ENCODE measurements around the gene LGI2.
"Not testable (repeated sequence)": the region's sequence is repeated elsewhere in the genome, so short reads cannot be mapped to it uniquely, and the experiment has no call there.

LGI2 gene

DNA sequence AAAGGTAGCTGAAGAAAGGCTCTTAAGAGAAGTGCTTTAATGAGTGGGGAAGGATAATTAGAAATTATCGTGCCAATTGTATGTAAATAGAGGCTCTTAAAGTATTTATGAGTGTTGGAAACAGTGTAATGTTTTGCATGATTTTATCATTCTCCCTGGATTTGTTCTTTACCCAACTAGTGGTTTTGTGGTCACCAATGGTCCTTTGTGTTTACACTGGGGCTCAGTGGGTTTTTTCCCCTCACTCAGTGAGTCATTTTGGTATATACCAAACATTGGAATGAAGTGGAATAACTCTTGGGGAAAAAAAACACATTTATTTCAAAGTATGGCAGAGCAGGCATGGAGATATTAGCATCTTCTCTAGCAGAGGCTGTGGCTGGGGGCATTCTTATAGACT lies 20.8 kb upstream of the LGI2 start:
- DNase-seq (ENCODE audit: low read depth in 2 of 2, low spot score in 1 of 2): no peak

DNA sequence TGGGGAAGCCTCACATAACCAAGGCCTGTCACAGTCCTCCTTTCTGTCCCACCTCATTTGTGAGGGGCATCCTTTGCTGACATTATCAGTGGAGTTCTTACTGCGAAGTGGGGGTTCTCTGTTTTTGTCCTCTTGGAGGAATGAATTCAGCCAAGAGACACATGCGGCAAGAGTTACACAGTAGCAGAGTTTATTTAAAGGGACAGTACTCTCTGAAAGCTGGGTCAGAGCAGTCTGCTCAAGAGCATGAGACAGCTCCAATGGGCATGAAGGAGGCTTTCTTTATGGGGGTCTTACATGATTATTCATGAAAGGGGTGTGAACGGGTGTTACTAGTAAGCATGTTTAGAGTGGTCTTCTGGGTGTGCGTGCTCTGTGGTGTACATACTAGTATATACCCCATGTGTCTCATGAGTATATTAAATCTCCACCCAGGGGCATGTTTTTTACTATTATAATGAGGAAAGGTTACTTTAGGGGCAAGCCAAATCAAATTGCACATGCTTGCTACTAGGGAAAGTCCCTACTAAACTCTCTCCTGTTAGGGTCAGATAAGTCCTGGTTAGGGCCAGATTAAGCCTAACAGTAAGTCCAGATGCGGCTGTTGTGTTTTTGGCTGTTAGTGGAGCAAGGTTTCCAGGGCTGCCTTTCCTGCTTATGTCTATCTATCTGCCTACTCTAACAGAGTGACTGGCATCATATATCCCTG lies 19.8 kb upstream of the LGI2 start:
- no peak for DNase-seq (ENCODE audit: low read depth in 2 of 2, low spot score in 1 of 2)

DNA sequence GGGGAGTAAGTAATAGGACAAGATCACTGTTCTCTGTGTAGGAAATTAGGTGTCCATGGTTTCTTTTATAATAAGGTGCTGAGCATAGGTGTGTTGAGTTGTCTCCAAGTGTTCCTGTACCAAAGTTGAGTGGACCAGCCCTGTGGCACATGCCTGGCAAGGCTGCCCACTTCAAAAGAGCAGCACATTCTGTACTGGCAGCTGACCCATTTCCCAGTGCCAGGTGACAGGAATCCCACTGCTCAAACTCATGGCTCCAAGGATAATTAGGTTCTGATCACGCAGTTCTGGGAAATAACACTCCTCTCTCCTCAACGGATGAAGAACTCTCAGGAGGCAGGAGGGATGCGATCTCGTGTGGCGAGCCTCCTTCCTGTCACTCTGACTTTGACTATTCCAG lies 12.8 kb upstream of the LGI2 start:
- DNase-seq (ENCODE audit: low read depth in 2 of 2, low spot score in 1 of 2): no peak

DNA sequence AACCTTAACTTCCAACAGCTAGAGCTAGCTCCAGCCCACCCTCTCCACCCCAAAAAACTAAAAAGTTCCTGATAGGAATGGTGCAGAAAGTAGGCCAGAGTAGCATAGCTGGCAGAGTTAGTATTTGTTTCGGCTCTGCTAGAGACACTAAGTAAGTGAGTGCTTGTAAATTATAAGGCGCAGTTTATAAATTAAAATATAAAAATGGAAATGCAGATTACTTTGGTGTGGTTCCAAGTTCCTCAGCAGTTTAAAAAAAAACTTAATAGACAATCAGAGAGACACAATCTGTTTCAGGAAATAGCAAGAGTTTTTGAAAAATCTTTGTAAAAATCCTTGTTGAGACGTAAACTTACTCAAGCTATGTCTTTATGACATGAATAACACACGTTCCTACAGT lies 2.8 kb upstream of the LGI2 start:
- DNase-seq (ENCODE audit: low read depth in 2 of 2, low spot score in 1 of 2): no peak

GRCh38 chr4:25032126-25032525 lies 1.4 kb upstream of the LGI2 start:
- DNase-seq (ENCODE audit: low read depth in 2 of 2, low spot score in 1 of 2): no peak

DNA sequence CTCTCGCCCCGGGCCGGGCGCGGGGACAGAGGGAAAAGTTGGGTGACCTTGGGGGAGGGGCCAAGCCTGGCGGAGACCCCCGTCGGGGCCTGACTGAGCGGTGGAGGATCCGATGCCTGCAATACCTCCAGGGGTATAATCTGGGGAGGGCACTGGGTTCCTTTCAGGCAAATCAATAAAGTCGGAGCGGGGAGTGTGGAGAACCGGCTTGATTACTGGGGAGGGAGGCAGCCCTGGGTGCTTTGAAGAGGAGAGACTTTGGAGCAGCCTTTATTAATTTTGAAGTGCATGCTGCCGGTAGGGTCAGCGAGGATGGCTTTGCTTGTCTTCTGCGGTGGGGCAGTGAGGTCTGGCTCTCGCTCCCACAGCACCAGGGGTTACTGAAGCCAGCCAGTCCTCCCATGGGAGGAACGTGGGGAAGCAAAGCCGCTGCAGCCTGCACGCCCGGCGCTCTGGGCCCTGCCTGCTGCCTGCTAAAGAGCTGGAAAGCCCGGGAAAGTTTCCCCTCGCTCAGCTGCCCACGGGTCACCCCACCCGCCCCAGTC lies 403 bp upstream of the LGI2 start:
- no peak for DNase-seq (ENCODE audit: low read depth in 2 of 2, low spot score in 1 of 2)

GRCh38 chr4:25029479-25030276 lies 1.1 kb downstream of the LGI2 start:
- DNase-seq (ENCODE audit: low read depth in 2 of 2, low spot score in 1 of 2): no peak

DNA sequence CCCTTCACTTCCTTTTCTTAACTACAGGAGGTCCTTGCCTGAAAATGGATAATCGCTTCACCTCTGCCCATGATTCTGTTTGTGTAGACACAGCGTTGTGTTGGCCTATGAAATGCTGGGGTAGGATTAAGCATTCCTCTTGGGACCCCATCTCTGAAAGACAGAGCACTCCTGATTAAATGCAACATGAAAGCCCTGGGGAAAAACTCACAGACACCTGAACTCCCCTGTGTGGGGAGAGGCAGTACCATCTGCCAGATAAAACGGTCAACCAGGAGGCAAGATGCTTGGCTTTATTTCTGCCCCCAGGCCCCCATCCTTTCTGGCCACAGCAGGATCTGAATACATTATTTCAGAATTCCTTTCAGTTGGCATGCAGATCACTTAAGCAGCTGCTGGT lies 1.9 kb downstream of the LGI2 start:
- DNase-seq (ENCODE audit: low read depth in 2 of 2, low spot score in 1 of 2): no peak

DNA sequence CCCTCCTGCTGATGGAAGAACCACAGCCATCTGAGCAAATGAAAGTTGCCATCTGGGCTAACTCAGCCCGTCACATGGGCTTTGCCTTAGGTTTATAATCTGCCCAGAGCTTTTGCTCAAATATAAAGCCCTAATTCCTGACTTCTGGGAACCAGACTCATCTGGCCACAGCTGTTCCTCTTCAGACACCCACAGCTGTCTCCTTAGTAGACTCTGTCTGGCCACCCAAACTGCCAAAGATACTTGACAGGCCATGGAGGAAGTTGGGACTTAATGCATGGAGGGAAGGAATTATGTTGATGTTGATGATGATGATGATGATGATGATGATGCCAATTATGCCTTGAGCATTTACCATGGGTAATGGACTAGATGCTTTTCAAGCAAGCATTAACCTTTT lies 8.0 kb downstream of the LGI2 start:
- DNase-seq (ENCODE audit: low read depth in 2 of 2, low spot score in 1 of 2): no peak

- DNase-seq (ENCODE audit: low read depth in 2 of 2, low spot score in 1 of 2): no peak
These were observed 9.5 kb downstream of the LGI2 start for GRCh38 chr4:25021216-25021615.

DNA sequence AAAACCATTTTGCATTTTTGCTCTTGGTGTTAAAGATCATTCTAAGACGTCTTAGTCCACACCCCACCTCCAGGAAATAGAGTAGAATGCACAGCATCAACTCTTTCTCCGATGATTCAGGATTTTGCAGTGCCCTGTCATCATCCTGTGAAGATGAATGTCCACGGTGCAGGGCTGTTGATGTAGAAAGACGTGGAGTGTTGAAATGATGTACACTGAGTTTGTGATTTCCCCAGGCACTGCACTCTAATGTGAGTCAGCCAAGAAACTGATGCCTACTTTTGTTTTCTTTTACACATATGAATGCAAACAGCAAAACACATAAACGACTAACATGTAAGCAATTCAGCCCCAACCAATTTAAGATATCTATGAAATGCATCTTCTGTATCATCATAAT lies 10.5 kb downstream of the LGI2 start:
- DNase-seq (ENCODE audit: low read depth in 2 of 2, low spot score in 1 of 2): no peak

GRCh38 chr4:25019501-25019900 lies 11.2 kb downstream of the LGI2 start:
- DNase-seq (ENCODE audit: low read depth in 2 of 2, low spot score in 1 of 2): no peak

- DNase-seq (ENCODE audit: low read depth in 2 of 2, low spot score in 1 of 2): no peak
These were observed 15.7 kb downstream of the LGI2 start for GRCh38 chr4:25015012-25015411.

DNA sequence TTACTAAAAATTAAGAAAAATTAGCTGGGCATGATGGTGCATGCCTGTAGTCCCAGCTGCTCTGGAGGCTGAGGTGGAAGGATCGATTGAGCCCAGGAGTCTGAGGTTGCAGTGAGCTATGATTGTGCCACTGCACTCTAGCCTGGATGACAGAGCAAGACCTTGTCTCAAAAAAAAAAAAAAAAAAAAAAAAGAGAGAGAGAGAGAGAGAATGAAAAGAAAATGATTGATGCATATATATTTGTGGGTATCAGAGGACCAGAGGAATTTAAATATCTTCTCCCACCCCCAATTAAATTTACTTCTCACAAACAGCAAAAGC lies 16.1 kb downstream of the LGI2 start:
- DNase-seq (ENCODE audit: low read depth in 2 of 2, low spot score in 1 of 2): not testable (repeated sequence)

DNA sequence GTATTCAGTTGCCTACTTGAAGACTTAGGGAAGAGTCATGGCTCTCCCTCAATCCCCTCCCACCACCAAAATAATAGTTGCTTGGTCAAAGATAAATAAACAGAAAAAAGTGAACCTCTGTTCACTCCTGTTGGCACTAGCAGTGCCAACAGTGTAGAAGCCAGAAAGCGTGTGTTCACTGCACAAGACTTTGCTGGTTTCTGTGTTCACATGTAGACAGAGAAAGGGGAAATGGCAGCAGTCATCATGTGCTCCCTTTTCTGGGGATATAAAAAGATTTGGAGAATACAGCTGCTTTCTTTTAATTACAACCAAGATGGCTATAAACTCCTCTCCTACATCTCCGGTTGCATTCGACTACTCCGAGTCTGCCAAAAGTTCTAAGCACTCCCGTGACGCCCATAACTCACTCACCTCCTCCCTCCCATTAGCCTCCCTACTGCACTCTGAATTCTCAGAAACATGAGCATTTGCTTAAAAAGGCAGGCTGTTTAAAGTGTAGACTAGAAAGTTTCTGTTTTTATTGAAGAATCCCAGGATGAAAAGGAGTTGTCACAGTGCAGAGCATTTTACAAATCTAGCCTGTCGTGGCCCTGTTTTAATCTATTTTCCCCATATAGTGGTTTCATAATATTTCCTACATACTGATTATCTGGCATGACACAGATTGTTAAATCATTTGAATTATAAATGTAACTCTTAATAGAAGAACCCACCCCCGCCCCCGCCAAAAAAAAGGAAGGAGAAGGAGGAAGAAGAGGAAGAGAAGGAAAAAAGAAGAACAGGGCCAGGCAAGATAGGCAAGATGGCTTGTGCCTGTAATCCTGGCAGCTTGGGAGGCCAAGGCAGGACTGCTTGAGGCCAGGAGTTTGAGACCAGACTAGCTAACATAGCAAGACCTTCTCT lies 16.7 kb downstream of the LGI2 start:
- no peak for DNase-seq (ENCODE audit: low read depth in 2 of 2, low spot score in 1 of 2)

DNA sequence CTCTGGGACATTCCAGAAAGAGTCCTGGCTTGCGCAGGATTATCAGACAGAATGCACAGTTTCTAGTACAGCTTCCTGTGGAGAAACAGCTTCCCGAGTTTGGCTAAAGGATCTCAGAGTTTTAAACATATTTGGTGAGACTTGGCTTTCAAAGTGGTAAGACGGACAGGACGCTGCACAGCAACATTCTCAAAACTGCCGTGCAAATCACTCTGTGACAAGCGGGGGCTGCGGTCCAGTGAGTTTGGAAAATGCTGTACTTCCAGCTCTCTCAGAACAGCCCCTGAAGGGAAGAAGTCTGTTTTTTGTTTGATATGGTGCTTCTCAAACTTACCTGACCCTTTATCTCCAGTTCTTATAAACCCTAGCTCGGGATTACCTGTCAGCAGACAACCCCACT lies 18.1 kb downstream of the LGI2 start:
- DNase-seq (ENCODE audit: low read depth in 2 of 2, low spot score in 1 of 2): no peak

DNA sequence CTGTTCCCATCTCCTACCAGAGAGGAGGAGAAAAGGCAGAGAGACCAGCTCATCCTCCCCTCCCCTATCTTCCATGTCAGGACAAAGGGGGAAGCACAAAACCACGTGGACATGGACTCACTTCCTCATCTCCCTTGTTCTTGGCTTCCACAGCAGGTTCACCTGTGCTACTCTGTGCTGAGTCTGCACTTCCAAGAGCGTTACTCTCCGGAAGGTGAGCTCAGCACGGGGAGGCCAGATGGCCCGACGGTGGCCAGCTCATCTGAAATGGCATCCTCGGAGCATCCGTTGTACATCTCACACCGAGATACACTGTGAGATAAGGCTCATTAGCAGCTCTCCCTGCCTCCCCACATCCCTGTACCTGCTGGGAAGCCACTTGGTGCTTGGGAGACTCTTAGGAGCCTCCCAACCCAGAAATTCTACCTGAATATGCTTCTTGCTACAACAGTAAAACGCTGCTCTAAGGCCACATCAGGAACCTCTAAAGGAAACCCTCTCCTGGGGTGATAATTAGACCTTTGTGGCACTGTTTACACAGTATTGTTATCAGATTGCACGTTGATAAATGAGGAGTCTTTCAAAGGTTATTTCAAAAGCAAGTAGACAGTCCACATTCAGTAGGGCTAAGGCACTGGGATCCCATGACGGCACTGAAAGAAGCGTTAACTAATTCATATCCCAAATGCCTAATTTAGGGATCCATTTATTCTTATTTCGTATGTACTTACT lies 19.4 kb downstream of the LGI2 start:
- DNase-seq (ENCODE audit: low read depth in 2 of 2, low spot score in 1 of 2): no peak

DNA sequence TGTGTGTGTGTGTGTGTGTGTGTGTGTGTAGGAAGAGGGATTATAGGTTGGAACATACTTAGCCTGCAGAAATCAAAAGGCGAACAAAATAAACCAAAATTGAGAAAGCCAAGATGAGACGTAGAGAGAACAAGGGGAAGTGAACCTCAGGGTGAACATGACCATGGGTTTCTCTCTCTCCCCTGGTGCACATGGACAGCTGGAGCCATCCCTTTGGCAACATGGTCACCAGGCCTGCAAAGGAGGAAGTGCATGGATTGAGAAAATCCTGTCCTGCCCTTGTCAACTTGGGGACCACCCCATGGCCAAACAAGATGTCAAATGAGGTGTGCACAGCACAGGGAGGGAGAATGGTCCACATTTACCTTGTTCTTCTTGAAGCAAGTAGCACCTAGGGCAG lies 23.1 kb downstream of the LGI2 start:
- no peak for DNase-seq (ENCODE audit: low read depth in 2 of 2, low spot score in 1 of 2)

DNA sequence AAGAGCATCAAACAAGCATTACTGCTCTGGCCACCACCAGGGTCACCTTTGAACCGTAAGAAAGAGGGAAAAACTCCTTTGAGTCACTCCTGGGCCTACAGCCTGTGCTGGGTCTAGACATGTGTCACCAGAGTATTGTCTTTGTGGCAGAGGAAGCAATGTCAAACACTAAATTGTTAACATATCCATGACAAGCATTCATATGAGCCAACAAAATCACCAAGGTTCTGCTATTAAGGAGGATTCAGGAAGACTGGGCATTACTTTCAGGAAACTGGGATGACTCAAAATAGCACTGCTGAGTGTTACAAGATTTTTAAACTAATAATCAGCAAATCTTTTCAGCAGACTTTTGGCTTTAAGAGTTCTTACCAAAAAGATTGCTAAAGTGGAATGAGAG lies 28.1 kb downstream of the LGI2 start:
- DNase-seq (ENCODE audit: low read depth in 2 of 2, low spot score in 1 of 2): no peak

- no peak for DNase-seq (ENCODE audit: low read depth in 2 of 2, low spot score in 1 of 2)
These were observed 29.2 kb downstream of the LGI2 start for GRCh38 chr4:25001509-25001908.

GRCh38 chr4:25000639-25001038 lies 30.1 kb downstream of the LGI2 start:
- DNase-seq (ENCODE audit: low read depth in 2 of 2, low spot score in 1 of 2): no peak
